IPS DF 19.7 (cell line): ENCODE data around the gene JDP2.

Experiments used
- DNase-seq: peaks from one replicate; pipeline ENCODE4 v3.0.0-alpha.2; 2013; ENCODE audit warnings: low read depth, low spot score

The JDP2 gene

DNA sequence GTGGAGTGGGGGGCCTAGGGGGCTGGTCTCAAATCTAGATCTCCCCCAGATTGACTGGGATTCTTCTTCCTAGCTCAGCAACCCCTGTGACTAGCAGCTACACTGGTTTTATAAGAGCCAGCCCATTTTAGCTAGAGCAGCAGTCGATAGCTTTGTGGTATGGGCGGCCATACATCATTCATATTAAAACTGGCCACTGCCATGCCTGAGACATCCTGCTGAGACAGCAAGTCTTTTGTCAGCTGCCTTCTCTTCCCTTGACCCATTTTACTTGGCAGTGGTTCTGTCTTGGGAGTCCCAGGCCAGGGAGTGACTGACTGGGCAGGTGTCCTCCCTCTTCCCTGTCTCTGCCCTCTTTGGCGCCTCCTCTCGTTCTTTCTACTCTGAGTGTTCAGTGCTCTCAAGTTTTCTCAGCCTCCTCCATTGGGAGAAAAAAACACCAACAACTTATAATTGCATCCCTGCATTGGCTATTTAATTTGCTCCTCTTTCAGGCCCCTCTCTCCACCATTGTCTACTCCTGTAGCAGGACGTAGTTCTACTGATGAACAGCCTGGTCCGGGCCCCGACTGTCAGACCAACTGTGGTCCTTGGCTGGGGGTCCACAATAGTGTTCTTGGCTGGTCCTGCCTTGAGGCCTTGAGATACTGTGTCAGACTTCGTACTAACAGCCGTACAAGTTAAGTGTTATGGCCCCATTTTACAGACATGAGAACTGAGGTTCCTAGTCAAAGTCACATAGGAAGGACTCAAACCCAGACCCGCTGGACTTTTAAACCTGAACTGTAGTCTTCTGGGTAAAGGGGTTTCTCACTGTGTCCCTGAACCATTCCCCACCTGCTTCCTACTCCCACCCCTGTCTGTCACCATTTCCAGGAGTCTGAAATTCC is 18.3 kb upstream of the JDP2 start:
- DNase-seq, result no peak

DNA sequence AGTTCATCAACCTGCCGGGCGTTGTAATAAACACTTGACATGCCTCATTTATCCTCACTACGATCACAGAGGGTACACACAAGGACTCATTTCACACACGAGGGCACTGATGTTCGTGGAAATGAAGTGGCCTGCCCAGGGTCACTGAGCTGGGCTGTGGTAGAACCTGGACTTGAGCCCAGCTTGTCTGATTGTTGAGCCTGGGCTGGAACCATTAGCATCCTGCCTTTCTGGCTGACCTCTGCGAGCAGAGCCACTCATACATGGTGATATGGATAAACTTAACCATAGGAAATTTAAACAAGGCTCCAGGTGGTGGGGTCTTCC is 16.6 kb upstream of the JDP2 start:
- no peak for DNase-seq

DNA sequence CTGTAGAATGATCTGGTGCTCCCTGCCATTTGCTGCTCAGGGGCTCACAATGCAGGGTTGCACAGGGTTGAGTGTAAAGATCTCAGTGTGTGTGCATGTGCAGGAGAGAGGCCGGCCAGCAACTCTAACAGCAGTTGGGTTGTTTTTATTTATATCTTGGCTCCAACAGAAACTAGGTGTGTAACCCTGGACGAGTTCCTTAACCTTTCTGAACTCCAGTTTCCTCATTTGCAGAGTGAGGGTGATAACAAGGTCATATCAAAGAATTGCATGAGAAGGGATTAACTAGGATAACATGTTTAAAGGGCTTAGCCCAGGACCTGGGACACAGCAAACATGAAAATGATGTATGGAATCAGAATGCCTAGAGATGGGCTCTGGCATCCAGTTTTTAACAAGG is 14.8 kb upstream of the JDP2 start:
- DNase-seq, result no peak

DNA sequence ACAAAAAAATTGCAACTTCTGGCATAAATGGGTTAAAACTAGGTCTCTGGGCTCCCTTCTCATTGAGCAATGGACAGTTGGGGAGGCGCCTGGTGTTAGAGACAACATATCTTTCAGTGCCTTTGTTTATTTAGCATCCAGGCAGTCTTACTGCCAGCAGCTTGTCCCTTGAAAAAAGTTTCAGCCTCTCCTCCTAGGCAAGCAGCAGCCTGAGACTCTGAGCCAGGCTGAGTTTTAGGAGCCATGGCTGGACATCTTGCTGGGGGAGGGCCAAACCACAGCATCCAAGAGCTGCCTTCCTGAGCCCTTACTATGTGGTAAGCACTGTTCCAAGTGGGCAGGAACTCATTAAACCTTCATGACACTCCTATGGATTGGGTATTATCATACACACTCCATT is 10.1 kb upstream of the JDP2 start:
- DNase-seq, result no peak

DNA sequence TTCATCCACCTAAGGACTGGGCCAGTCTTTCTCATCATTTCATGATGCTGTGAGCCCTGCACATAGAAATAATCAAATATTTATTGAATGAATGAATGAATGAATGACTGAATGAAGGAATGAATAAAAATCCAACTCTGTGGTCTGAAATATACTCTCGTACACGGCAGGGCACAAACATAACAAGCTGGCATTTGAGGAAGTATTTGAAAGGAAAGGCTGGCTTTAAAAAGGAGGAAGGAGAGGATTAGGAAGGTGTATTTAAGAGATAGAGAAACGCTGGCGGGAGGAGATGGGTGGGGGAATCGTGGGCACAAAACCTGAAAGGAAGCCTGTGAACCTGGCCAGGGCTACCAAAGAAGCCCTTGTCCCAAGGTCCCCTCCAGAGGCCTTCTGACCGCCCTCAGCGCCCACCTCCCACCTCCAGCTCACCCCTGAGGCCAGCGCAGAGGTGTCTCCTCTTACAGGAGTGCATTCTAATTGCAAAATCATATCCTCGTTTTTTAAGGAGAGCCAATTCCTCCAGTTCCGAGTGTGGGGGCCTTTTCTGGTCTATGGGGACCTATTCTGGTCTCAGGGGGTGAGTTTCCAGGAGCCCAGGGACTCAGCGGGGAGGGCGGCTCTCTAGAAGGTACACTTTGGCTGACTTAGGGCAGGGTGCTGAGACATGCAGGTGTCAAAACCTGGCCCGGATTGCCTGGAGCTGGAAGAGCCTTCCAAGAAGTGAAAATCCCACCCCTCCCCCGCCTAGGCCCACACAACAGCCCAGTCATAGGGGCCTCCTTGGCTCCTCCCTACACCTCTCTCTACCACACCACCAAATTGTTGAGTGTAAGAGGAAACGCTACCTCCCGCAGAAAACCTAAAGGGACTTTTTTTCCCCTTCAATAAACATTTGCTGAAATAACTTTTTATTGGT is 8.7 kb upstream of the JDP2 start:
- peak; percentile 80 for DNase-seq

DNA sequence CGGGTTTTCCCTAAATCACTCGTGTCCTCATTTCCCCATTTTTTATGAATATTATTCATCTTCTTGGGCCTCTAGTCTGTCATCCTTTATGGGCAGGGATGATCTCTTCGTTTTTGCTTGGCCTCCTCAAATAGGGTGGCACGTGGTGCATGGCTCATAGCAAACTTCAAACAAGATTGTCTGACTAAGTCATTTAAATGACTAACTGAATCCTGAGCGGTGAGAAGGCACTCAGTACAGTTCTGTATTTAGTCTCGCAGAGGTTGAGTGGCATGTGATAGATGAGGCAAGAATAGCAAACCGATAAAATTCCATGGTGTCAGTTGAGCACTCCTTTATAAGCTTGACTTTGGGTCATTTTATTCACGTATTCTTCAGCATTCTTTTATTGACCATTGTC is 5.7 kb upstream of the JDP2 start:
- no peak for DNase-seq

DNA sequence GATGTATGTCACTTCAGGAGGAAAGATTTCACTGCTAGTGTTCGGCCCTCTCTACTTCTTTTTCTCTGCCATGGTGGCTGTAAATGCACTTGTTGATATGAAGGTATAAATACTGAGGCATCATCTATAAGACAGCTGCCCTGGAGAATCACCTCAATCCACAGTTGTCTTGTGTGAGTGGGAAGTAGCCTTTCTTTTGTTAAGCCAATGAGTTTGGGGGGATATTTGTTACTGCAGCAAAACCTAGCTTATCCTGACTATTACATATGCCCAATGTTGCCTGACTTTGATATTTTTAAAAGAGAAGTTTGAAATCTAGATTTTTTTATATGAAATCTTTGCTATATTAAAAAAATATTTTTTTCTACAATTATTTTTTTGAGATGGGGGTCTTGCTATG is 3.3 kb upstream of the JDP2 start:
- no peak for DNase-seq

DNA sequence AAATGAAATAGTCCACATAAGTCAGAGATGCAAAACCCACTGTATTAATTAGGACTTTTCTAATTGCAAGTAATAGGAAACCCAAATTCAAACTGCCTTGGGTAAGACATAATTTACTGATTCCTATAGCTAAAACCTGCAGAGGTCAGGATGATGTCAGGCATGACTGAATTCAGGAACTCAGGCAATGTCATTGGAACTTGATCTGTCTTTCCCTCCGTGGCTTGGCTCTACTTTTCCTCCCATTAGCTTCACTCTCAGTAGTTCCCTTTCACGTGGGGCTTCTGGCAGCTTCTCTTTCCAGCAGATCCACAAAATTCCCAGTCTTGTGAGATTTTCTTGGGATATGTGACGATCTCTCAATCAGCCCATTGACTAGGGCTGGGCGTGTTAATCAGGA is 2.4 kb upstream of the JDP2 start:
- no peak for DNase-seq

DNA sequence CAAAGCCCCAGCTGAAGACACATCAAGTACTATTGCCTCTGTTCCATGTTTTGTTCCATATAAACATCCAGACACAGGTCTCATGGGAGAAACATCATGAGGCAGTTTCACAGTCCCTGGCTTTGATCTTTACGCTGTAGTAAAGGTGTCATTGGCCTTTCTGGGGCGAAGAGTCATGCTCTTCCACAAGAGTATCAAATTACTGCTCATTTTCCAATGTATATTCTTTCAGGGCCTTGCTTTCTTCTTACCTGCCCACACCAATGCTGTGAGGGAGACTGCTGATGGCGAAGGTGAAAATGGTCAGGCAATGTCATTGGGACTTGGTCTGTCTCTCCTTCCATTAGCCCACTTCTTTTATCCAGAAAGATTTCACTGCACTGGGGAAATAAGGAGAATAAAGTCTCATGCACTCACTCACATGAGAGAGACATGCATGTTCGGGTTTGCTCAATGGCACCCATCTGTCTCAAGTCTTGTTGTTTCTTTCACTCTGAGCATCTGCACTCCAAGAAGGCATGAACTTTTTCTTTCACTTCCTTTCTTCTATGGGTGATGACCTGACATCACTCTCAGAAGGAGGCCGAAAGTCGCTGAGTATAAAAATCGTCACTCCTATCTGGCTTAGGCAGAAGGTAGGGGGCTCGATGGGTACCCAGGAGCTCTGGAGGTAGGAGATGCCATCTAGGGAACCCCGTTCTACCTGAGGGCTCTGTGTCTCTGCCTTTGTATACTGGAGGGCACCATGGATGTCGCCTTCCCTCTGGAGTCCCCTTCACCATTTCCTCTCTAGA is 1.3 kb upstream of the JDP2 start:
- no peak for DNase-seq

DNA sequence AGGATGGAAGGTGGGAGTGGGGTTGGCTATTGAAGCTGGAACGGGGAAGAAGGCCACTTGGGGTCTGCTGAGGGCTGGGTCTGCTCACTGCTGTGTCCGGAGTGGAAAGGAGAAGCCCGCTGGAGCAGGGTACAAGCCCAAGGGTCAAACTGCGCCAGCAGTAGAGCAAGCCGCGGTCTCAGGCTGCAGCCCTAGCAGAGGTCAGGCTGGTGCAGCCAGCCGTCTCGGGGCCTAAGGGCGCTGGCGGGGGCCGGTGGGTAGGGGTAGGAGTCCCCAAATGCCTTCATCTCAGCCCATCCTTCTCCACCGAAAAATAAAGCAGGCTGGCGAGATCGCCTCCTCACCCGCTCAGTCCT is 718 bp upstream of the JDP2 start:
- DNase-seq, result no peak

DNA sequence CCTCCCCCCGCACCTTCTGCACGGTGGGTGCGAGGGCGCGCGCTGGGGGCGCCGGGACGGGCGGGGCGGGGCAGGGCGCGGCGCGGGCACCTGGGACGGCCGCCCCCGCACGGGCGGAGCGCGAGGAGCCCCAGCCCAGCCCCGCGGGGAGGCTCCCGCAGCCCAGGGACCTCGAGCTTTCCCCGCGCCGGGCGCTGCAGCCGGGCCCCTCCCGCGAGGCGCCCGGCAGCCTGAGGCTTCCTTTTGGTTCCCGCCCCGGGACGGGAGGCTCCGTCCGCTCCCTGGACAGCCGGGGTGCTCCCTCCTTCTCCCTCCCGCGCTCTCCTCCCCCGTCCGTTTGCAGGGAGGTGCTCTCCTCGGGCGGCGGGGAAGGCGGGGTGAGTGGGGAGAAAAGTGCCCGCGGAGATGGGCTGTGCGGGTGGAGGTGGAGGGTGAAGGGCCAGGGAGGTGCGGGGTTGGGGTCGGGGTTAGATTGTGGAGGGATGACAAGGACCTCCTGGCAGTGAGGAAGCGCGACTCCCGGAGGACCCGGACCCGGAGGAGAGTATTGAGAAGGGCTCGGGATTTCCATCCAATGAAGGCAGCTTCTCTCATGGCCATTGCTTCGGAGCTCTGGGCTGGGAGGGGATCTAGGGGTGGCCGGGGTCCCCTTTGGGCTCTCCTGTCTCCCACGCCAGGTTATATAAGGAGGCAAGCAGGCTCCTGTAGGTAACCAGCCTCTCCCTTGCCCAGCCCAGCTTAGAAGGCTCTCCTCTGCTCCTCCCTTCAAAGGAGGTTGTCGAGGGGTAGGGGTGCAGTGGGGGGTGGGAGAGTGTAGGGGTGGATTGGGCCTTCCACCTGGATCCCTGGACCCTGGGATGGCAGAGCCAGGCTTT is 645 bp downstream of the JDP2 start:
- no peak for DNase-seq

DNA sequence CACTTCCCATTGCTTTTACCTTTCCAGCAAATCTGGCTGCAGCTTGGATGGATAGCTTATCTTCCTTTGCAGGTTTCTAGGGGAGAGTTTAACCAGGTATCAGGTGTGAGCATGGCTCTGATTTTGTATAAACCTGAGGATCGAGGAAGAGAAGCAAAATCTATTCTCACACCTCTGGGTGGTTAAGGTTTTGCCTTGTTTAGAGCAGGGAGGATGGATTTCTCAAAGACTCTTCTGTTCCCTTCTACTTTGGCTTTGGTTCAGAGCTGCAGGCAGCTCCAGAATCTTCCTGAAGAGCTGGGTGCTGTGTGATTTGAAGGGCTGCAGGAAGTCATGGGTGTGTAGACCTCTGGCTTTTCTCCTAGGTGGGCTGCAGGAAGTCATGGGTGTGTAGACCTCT is 1.7 kb downstream of the JDP2 start:
- DNase-seq, result no peak

DNA sequence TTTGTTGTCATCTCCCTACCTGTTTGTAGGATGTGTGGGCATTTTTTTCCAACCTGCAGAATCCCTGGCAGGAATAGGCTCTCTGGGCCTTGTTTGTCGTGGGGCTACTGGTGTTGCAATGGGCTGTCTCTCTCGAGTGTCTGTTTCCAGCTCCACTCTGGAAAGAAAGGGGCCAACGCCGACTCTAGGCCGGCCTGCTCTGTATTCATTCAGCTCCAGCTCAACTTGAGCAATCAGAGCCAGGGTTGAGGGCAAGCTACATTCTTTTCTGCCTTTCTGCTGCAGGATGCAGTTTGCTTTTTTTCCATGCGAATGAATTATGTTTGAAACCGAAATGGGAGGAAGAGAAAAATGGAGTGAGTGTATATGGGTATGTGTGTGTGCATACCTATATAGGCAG is 2.3 kb downstream of the JDP2 start:
- DNase-seq, result no peak

DNA sequence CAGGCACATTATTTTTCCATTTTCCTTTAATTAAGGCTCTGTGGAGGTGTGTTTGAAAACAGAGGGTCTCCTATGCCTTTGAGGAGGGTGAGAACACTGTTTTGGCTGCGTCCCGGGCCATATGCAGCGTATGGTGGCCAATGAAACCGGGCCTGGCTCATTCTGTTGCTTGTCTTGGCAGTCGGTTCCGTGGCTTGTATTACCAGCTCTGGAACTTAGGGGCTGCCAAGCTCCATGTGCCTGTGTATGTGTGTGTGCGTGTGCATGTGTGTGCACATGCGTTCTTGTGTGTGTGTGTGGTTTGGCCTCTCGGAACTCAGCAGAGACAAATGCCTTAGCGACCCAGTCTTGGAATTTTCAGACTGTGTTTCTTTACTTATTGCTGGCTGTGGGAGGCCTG is 2.7 kb downstream of the JDP2 start:
- DNase-seq, result no peak

DNA sequence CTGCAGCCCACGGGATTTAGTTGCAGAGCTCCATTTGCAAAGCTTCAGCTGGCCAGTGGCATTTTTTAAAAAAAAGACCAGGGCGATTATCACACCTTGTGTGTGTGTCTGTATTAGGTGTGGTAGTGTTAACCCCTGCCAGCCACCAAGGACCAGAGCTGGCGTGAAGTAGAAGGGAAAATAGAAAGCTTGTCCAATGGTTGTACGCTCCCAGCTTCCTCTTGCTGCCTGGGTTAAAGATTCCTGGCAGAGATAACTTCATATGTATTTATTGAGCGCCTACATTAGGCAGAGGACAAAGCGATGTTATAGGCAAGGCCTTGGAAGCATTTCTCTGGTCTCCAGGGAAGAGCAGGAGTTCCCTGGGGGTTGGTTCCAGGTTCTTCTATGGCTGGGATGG is 3.2 kb downstream of the JDP2 start:
- DNase-seq, result no peak

DNA sequence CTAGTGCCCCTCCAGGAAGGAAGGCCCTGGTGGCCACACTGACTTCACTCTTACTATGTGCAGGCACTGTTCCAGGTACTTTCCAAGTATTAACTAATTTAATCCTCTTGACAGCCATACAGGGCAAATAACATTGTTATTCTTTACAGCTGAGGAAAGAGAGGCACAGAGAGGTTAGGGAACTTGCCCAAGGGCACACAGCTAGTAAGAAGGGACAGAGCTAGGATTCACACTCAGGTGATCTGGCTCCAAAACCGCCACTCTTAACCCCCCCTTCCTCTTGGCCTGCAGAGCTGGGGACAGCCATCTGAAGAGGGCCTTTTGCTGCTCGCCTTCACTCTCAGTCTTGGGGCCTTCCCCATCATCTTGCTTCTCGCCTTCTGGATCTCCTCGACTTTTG is 4.0 kb downstream of the JDP2 start:
- DNase-seq, result no peak

DNA sequence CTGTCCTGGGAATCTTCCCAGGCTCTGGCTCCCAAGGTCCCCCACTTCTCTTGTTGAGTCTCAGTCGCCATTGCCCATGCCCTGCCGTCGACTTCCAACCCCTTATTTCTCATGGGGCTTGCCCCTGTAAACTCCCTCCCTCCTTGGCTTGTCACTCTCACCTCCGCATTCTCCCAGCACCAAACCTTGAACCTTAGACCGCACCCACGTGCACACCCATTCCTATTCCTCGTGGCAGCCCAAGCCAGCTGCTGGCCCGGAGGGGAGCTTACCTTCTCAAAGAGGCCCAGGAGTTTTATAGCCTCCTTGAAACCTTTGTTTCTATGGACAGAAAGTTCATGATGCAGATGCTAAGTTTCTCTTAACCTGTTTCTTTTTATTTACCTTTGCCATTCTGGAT is 4.6 kb downstream of the JDP2 start:
- DNase-seq, result no peak

DNA sequence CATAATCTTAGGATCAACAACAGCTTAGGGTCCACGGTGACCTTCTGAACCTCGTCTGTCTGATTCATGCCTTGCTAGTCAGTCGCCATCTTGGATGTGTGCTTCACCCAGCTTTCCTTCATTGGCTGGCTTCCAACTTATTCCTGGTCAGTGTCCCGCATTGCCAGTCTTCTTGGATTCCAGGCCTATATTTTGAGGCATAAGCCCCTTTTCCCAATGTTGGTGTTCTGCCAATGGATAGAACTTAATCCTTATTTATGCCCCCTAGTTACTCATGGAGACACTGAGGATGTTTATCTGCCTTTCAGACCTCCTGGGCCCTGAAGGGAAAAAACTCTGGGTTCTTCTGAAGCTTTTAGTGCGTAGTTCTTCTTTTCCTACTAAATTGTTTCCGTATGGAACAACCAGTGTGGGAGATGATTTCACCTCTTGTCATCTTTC is 5.8 kb downstream of the JDP2 start:
- no peak for DNase-seq

DNA sequence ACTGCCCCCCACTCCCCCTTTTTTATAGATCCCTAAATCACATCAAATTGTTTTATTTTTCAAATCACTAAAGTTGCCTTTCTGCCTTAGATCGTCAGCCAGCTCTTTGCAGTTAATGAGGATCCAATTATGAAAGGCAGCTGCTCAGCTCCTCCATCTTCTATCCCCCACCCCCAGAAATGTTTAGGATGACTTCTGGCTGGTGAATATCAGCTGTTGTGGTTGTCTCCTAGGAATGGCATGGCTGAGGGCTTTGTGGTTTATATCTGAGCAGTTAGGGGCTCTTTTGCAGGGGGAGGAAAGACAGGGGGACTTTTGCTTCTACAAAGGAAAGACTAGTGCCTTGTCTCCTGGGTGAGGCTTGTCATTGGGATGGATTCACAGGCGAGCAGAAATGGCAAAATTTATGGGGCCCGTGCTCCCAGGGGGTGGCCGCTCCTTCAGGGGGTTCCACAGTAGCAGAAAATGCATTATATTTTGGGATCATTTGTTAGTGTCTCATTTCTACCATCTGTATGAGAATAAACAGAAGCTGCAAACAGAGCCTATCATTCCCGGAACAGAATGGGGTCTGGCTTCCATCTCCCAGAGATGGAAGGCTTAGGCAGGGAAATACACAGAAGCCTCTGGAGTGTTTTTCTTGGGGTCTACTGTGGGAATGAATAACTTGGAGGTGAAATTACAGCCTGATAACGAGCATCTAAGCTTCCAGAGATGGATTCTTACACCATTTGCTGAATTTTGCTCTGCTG is 6.5 kb downstream of the JDP2 start:
- DNase-seq, result no peak

DNA sequence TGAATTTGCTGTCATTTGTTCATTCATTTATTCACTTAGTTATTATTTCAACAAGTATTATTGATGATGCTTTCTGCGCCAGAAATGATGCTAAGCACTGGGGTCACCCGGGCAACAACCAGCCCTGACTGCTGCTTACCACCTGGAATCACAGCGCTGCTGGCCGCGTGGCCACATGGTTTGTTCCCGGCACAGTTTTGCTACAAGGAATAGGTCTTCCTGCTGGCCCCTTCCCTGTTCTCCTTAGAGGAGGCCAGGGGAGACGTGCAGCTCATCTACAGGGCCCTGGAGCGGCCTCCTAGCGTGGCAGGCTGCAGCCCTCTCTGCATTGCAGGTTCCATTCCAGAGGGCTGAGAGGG is 7.0 kb downstream of the JDP2 start:
- no peak for DNase-seq

DNA sequence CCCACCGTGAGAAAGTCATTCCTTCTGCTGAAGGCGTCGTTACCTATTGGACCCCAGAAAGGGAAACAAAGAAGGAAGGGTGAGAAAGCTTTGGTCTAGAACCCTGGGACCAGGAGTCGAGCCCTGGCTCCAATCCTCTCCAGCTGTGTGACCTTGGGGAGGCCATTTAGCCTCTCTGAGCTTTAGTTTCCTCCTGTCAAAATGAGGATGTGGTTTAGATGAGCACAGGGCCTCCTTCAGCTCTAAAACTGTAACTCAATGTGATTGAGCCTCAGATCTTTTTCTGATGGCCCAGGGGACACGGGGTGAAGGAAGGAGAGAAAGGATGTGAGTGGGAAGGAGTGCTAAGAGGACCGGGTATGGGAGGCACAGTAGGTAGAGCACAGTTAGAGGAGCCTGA is 7.7 kb downstream of the JDP2 start:
- no peak for DNase-seq
